HG03175 (cell line): ENCODE results near the gene PAPPA2.
"Not testable (repeated sequence)": the region's sequence is repeated elsewhere in the genome, so short reads cannot be mapped to it uniquely, and the experiment has no call there.

ENCODE experiments used
- ATAC-seq: cut with Tn5 transposase; IDR thresholded peaks from one replicate; pipeline ENCODE4 v1.9.1; 2021; ENCODE audit warnings: mild to moderate bottlenecking, moderate library complexity; ENCODE audit not compliant: unreplicated experiment

The PAPPA2 gene

DNA sequence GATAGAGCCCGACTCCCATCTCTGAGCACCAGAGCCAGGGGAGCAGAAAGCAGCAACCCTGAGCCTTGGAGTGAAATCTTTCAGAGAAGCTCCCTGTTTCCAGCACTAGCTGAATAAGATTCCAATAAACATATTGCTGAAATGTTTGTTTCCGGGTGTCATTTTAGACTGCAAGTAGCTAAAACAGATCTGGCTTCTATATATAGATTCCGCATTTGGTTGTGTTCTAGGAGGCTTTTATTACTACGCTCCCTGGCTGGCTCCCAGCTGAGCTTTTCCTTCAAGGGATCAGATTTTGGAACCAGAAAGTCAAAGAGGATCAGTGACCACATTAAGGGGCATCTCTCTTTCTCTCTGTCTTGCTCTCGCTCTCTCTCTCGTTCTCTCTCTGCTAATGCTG is 88.2 kb downstream of the PAPPA2 start:
- ATAC-seq: no peak

GRCh38 chr1:176552217-176552991 is 89.4 kb downstream of the PAPPA2 start:
- ATAC-seq: no peak

DNA sequence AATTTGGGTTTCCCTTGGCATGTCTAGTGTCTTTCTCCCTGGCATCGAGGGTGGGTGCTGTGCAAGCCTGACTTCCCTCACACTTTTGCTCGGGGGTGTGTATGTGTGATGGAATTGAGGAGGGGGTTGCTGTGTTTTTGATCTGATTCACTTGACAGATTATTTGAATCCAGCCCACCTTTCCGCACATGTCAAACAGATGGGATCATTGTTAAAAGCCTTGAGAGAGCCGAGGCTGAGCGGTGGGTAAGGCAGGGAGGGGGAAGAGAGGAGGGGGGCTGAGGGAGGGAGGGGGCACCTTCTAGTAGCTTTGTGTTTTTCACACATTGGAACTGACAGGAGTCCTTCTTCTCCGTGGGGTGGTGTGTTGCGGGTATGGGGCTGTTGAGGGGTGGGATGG is 90.0 kb downstream of the PAPPA2 start:
- ATAC-seq: no peak

- ATAC-seq: no peak
These were observed 93.3 kb downstream of the PAPPA2 start for GRCh38 chr1:176556288-176556687.

- no peak for ATAC-seq
These were observed 94.7 kb downstream of the PAPPA2 start for GRCh38 chr1:176557543-176558258.

DNA sequence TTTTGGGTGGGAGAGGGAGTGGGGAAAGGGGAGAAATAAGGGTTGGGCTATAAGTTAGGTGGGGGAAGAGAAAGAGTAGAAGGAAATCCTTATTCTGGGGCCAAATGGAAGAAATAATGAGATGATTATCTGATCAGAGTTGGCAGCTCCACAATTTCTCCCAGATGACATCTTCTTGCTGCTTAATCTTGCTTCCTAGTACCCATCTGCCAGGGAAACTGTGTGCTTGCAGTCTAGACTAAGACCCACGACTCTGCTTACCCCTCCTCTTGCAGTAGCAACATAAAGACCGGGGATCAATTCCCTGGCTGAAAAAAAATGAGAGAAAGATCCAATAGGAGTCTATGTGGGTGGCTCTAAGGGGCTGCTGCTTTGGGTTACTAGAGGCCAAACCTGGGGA is 95.6 kb downstream of the PAPPA2 start:
- ATAC-seq: no peak

GRCh38 chr1:176559474-176559873 is 96.5 kb downstream of the PAPPA2 start:
- no peak for ATAC-seq

DNA sequence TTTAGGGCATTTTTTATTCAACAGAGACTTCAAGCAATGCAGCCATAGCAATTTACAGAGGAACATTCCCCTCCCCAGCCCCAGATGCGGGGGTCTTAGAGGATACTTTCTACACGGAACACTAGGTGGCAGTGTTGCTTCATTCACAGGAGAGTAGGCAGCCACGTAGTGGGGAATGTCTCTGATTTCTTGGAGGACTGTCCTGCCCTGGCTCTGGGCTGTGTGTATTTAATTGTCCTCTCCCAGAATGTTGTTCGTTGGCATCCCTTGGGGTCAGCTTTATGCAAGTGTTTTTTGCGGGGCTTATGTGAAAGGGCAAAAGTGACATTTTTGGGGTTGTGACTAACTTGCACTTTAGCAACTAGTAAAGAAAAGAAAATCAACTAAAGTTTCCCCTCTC is 96.9 kb downstream of the PAPPA2 start:
- ATAC-seq: peak; percentile 78

DNA sequence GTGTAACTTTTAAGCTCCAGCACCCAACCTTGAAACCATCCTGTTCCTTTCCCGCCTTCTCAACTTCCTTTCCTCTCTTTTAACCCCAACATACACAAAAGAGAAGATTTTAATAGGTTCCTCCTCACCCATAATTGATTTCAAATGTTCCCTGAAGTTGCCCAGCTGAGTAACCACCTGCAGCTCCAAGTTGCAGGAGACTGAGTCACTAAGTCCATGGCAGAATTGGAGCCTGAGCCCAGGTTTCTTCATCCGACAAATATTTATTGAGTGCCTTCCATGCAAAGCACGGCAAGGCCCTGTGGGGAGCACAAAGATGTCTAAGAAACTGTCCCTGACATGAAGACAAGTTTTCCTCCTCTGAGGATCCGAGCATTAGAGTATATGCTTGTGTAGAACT is 97.7 kb downstream of the PAPPA2 start:
- ATAC-seq: no peak

GRCh38 chr1:176561761-176562160 is 98.8 kb downstream of the PAPPA2 start:
- not testable (repeated sequence) for ATAC-seq

GRCh38 chr1:176566004-176566975 is 103.3 kb downstream of the PAPPA2 start:
- ATAC-seq: no peak

- ATAC-seq: no peak
These were observed 104.3 kb downstream of the PAPPA2 start for GRCh38 chr1:176567190-176567794.

DNA sequence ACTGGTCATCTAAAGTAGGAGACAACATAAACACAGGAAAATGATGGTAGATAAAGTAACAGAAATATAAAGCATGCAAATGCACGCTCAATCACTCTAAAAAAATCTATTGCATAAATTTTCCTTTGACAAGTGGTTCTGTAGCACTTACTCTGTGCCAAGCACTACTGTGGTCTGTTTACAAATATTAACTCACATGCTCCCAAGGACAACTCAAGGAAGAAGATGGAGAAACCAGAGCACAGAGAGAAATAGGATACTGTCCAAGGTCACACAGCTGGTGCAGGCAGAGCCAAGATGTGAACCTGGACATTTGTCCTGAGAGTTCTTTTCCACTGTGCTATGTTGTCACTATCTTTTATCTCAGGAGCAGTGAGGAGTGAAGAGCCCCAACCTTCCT is 105.2 kb downstream of the PAPPA2 start:
- ATAC-seq: no peak

DNA sequence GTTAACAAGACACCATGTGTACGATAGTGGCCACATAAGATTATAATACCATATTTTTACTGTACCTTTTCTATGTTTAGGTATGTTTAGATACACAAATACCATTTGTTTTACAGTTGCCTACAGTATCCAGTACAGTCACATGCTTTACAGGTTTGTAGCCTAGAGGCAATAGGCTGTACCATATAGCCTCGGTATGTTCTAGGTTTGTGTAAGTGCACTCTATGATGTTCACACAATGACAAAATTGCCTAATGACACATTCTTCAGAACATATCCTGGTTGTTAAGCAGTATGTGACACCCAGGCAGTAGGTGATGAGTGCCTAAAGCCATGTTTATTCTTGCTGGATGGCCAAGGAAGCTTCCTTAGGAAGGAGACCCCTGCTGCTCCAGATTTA is 111.8 kb downstream of the PAPPA2 start:
- no peak for ATAC-seq

DNA sequence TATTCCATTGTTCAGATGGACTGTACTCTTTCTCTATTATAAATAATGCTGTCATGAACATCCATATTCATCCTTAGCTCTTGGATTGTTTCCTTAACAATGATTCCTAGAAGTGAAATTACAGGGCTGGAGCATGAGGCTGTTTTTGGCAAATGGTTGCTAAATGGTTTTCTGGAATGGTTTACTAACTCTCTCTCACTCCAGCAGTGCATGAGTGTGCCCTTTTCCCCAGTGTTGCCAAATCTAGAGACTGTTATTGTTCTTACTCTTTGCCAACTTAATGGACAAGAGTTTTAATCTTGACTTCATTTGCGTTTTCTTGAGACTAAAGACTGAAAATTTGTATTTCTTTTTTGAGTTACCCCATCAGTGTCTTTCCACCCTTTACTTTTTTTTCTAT is 113.0 kb downstream of the PAPPA2 start:
- no peak for ATAC-seq

- ATAC-seq: no peak
These were observed 113.7 kb downstream of the PAPPA2 start for GRCh38 chr1:176576670-176577069.

DNA sequence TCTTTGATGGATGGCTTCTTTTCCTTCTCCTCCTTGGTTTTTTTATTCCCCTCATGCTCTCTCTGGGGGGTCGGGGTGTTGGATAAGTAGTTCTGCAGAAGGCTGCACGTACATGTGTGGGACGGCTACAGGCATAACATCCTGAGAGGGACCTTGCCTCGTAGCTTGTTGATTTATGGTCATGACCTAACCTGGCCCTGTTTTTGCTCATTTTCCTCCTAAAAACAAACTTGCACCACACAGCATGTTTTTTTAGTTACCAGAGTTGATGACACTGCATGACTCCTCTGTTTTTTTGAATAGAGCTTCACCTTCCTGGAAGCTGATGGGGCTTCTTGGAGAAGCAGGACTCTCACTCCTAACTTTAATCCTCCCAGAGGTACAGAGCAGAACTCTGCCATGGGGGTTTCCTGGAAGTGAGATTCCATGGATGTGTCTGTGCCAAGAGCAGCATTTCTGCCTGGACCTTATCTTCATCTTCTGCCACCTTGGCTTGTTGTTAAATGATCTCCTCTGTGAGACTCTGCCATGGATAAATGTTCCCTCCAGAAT is 114.7 kb downstream of the PAPPA2 start:
- no peak for ATAC-seq

DNA sequence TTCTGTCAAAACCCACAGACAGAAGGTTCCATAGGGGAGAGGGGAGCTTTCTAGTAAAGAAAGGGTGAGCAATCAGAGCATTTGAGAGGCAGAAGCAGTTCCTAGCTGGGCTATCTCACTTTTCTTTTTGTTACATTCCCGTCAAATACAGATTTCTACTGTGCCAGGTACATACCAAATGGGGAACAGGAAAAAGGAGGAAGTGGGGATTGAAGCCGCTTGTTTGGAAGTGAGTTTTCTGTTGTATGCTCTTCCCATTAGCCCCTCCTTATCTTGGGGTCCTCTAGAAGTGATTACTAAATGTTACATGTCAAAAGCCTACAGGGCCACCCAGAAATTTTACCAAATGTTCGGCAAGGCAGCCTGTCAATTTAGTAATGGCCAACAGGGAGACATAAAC is 116.1 kb downstream of the PAPPA2 start:
- no peak for ATAC-seq

DNA sequence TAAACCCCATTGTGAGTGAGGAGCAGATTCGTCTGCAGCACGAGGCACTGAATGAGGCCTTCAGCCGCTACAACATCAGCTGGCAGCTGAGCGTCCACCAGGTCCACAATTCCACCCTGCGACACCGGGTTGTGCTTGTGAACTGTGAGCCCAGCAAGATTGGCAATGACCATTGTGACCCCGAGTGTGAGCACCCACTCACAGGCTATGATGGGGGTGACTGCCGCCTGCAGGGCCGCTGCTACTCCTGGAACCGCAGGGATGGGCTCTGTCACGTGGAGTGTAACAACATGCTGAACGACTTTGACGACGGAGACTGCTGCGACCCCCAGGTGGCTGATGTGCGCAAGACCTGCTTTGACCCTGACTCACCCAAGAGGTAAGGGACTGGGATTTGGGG is 132.2 kb downstream of the PAPPA2 start:
- no peak for ATAC-seq

- ATAC-seq: no peak
These were observed 138.4 kb downstream of the PAPPA2 start for GRCh38 chr1:176601348-176601747.
